ENCODE measurements around the gene ABCC6.
"Not testable (repeated sequence)": the region's sequence is repeated elsewhere in the genome, so short reads cannot be mapped to it uniquely, and the experiment has no call there.

GRCh38 chr16:16221382-16221781, 1.9 kb downstream of the ABCC6 start:
- TF ChIP-seq, protein P1, sequence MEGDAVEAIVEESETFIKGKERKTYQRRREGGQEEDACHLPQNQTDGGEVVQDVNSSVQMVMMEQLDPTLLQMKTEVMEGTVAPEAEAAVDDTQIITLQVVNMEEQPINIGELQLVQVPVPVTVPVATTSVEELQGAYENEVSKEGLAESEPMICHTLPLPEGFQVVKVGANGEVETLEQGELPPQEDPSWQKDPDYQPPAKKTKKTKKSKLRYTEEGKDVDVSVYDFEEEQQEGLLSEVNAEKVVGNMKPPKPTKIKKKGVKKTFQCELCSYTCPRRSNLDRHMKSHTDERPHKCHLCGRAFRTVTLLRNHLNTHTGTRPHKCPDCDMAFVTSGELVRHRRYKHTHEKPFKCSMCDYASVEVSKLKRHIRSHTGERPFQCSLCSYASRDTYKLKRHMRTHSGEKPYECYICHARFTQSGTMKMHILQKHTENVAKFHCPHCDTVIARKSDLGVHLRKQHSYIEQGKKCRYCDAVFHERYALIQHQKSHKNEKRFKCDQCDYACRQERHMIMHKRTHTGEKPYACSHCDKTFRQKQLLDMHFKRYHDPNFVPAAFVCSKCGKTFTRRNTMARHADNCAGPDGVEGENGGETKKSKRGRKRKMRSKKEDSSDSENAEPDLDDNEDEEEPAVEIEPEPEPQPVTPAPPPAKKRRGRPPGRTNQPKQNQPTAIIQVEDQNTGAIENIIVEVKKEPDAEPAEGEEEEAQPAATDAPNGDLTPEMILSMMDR (IDR thresholded peaks at IDR 0.05 in 2 of 3, conservative IDR thresholded peaks at IDR 0.05 in 1 of 3; ENCODE audit: borderline replicate concordance in 1 of 3, insufficient read depth in 1 of 3, low read depth in 2 of 3, low read length in 2 of 3): not testable (repeated sequence)
- TF ChIP-seq ZFX (IDR thresholded peaks at IDR 0.05); POLR2AphosphoS5 (IDR thresholded peaks at IDR 0.05; ENCODE audit: low read depth, low read length); RAD21 (IDR thresholded peaks at IDR 0.05; ENCODE audit: low read depth): not testable (repeated sequence)
- TF ChIP-seq, protein P2, sequence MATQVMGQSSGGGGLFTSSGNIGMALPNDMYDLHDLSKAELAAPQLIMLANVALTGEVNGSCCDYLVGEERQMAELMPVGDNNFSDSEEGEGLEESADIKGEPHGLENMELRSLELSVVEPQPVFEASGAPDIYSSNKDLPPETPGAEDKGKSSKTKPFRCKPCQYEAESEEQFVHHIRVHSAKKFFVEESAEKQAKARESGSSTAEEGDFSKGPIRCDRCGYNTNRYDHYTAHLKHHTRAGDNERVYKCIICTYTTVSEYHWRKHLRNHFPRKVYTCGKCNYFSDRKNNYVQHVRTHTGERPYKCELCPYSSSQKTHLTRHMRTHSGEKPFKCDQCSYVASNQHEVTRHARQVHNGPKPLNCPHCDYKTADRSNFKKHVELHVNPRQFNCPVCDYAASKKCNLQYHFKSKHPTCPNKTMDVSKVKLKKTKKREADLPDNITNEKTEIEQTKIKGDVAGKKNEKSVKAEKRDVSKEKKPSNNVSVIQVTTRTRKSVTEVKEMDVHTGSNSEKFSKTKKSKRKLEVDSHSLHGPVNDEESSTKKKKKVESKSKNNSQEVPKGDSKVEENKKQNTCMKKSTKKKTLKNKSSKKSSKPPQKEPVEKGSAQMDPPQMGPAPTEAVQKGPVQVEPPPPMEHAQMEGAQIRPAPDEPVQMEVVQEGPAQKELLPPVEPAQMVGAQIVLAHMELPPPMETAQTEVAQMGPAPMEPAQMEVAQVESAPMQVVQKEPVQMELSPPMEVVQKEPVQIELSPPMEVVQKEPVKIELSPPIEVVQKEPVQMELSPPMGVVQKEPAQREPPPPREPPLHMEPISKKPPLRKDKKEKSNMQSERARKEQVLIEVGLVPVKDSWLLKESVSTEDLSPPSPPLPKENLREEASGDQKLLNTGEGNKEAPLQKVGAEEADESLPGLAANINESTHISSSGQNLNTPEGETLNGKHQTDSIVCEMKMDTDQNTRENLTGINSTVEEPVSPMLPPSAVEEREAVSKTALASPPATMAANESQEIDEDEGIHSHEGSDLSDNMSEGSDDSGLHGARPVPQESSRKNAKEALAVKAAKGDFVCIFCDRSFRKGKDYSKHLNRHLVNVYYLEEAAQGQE (IDR thresholded peaks at IDR 0.05; ENCODE audit: low read depth): not testable (repeated sequence)
- TF ChIP-seq, protein P3, sequence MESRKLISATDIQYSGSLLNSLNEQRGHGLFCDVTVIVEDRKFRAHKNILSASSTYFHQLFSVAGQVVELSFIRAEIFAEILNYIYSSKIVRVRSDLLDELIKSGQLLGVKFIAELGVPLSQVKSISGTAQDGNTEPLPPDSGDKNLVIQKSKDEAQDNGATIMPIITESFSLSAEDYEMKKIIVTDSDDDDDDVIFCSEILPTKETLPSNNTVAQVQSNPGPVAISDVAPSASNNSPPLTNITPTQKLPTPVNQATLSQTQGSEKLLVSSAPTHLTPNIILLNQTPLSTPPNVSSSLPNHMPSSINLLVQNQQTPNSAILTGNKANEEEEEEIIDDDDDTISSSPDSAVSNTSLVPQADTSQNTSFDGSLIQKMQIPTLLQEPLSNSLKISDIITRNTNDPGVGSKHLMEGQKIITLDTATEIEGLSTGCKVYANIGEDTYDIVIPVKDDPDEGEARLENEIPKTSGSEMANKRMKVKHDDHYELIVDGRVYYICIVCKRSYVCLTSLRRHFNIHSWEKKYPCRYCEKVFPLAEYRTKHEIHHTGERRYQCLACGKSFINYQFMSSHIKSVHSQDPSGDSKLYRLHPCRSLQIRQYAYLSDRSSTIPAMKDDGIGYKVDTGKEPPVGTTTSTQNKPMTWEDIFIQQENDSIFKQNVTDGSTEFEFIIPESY (IDR thresholded peaks at IDR 0.05; ENCODE audit: extremely low read depth, insufficient replicate concordance, low read length): not testable (repeated sequence)

All from HCT116 (cell line).